HG02885 (cell line): Measurements from ENCODE around the gene MFAP3.

Source experiments
- ATAC-seq: cut with Tn5 transposase; IDR thresholded peaks from one replicate; pipeline ENCODE4 v1.9.1; 2021; ENCODE audit warnings: mild to moderate bottlenecking; ENCODE audit not compliant: unreplicated experiment, poor library complexity

MFAP3 gene

GRCh38 chr5:154087260-154087659, 48.5 kb downstream of the MFAP3 start:
- no peak for ATAC-seq

GRCh38 chr5:154088801-154089200, 50.0 kb downstream of the MFAP3 start:
- no peak for ATAC-seq

- no peak for ATAC-seq
These were observed 51.9 kb downstream of the MFAP3 start for GRCh38 chr5:154090656-154091055.

- ATAC-seq: no peak
These were observed 53.8 kb downstream of the MFAP3 start for GRCh38 chr5:154092356-154093141.

- no peak for ATAC-seq
These were observed 54.4 kb downstream of the MFAP3 start for GRCh38 chr5:154093142-154093532.

GRCh38 chr5:154095904-154096303, 57.1 kb downstream of the MFAP3 start:
- ATAC-seq: no peak

- ATAC-seq: no peak
These were observed 58.3 kb downstream of the MFAP3 start for GRCh38 chr5:154097031-154097430.

- no peak for ATAC-seq
These were observed 59.7 kb downstream of the MFAP3 start for GRCh38 chr5:154098465-154098864.

- ATAC-seq: no peak
These were observed 62.4 kb downstream of the MFAP3 start for GRCh38 chr5:154101184-154101583.

- no peak for ATAC-seq
These were observed 64.5 kb downstream of the MFAP3 start for GRCh38 chr5:154103233-154103632.
